ENCODE measurements around the gene SUGT1.
"Not testable (repeated sequence)": the region's sequence is repeated elsewhere in the genome, so short reads cannot be mapped to it uniquely, and the experiment has no call there.

The SUGT1 gene

GRCh38 chr13:52669677-52670076 is 17.0 kb downstream of the SUGT1 start:
- DNase-seq (ENCODE audit: low read depth in 3 of 3), result no peak

- no peak for DNase-seq (ENCODE audit: low read depth in 3 of 3)
Observed at GRCh38 chr13:52670726-52671125, 18.1 kb downstream of the SUGT1 start.

DNA sequence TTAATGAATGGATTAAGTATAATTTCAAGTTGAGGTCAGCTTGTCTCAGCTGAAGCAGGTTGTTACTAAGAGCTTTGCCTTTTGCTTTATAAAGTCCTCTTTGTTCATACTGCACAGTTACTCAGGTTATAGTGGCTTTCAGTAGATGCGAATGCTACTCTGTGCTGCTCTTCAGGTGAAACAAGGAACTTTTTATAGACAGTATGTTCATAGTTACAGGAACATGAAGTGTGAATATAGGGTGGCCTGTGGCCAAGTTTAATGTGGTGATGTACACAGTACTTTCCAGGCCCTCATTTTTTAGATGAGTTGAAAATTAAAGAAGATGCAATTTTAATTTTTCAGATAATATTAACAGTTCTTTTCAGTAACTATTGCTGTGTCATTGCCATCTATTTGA is 20.8 kb downstream of the SUGT1 start:
- no peak for DNase-seq (ENCODE audit: low read depth in 3 of 3)

GRCh38 chr13:52677823-52678222 is 25.2 kb downstream of the SUGT1 start:
- no peak for DNase-seq (ENCODE audit: low read depth in 3 of 3)

DNA sequence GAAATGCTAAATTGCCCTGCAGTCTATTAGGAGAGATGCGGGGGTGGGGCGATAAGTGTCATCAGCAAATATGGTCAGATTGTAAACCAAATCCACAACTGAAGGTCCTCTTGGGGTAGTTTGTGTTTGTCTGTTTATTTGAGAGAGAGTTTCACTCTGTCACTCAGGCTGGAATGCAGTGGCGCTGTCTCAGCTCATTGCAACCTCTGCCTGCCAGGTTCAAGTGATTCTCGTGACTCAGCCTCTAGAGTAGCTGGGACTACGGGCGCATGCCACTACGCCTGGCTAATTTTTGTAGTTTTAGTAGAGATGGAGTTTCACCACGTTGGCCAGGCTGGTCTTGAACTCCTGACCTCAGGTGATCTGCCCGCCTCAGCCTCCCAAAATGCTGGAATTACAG is 33.2 kb downstream of the SUGT1 start:
- not testable (repeated sequence) for DNase-seq (ENCODE audit: low read depth in 3 of 3)

DNA sequence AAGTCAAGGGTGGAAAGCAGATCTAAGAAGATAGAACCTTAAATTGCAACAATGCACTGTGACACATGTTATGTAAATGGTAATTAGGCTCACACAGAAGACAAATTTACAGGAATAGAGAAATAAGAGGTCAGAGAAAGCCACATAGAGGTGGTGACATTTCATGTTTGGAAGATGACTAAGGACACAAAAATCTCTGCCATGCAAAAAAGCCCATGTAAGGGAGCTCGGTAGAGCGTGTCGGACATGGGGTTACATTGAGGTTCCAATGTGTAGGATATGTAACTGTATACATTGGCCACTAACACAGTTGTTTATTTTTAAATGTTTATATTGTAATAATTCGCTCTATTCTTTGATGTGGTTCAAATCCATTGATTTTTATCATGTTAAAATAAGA is 33.7 kb downstream of the SUGT1 start:
- no peak for DNase-seq (ENCODE audit: low read depth in 3 of 3)

DNA sequence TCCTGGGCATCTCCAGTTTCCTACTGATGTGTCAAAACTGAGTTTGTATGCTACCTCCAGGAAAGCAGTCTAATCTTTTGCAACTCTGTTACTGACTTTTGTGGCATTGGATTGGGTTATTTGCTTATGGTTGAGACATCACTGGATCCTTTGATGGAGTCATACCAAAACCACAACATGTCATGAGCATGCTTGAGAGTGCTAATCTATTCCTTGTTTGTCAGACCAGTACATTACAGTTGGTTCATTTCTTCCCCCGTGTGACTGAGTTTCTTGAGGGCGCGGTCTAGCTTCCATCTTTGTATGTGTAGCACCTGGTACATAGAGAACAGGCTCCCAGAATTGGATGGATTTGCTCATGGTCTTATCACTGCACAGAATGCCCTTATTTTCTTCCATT is 43.2 kb downstream of the SUGT1 start:
- DNase-seq (ENCODE audit: low read depth in 3 of 3), result no peak

- DNase-seq (ENCODE audit: low read depth in 3 of 3), result no peak
Observed at GRCh38 chr13:52696566-52696965, 43.9 kb downstream of the SUGT1 start.

DNA sequence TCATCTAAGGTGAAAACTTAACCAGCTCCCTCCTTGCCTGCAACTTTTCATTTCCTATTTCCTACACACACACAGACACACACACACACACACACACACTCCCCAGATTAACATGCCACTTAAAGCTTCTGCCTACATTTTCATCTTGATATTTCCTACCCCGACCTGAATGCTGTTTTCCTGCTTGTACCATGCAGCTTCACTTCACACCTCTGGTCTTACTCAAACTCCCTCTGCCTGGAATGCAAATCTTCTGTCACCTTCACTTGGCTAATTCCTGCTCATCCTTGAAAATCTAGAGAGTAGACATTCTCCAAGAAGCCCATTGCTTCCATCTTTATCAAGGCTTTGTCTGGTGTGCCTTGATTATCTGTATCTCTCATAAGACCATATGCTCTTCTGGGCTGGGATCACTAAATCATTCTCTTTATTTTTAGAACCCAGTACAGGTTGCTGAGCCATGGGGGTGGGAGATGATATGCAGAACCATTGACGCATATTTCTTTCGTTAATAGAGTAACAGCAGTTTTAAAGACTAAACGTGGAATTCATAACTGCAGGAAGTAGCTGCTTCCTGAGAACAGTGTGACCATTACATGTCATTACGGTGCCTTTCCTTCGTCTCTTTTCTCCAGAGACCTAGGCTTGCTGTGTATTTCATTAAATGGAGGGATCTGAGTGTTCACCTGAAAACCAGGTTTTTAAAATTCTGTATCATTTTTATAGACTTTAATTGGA is 49.3 kb downstream of the SUGT1 start:
- no peak for DNase-seq (ENCODE audit: low read depth in 3 of 3)

DNA sequence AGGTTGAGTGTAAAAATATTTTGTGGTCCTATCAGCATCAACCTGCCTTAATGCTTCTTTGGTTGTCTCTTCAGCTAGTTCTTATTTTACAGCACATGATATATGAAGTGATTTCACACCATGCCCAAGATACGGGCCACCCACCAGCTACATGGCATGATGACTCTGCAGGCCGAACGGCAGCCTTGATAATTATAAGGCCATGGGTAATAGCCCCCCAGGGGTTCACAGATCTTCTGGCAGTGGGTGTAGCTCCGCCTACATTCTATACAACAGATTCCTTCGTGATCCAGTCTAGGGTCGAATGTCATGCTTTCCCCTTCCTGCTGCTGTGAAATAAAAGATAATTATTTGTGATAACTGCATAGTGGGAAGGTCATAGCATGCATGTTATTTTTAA is 50.8 kb downstream of the SUGT1 start:
- no peak for DNase-seq (ENCODE audit: low read depth in 3 of 3)

- DNase-seq (ENCODE audit: low read depth in 3 of 3), result no peak
Observed at GRCh38 chr13:52706081-52706480, 53.4 kb downstream of the SUGT1 start.

DNA sequence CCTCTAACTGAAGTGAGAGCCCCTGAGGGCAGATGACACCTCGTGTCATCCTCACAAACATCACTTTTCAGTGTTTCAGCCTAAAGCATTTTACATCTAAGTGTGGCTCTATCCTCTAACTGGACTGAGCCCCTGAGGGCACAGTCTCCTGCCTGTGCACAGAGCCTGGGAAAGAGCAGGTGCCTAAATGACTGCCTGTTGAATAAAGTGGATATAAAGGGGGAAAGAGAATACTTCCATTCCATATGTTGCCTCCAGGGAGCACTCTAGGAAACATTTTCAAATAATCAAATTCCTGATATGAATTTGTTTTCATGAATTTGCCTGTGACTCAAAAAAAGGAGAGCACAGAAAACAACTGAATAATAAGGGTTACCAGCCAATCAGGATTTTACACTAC is 54.7 kb downstream of the SUGT1 start:
- no peak for DNase-seq (ENCODE audit: low read depth in 3 of 3)

GRCh38 chr13:52708266-52708665 is 55.6 kb downstream of the SUGT1 start:
- not testable (repeated sequence) for DNase-seq (ENCODE audit: low read depth in 3 of 3)

DNA sequence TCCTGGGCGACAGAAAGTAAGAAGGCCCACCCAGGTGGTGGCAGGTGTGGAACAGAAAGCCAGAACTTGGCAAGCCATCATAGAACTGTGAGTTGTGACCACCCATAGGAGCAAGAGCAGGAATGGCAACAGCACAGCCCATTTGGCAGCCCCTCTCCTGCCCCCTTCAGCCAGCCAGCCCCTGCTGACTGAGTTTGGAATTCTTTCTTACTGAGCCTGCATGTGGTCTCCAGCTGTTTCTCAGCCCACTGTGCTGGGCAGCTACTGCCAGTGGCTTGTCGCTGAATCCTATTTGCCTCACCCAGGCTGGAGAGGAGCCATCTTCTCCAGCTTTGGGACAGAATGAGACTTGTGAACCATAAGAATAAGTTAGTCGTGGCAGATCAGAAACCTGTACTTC is 58.6 kb downstream of the SUGT1 start:
- DNase-seq (ENCODE audit: low read depth in 3 of 3), result no peak

DNA sequence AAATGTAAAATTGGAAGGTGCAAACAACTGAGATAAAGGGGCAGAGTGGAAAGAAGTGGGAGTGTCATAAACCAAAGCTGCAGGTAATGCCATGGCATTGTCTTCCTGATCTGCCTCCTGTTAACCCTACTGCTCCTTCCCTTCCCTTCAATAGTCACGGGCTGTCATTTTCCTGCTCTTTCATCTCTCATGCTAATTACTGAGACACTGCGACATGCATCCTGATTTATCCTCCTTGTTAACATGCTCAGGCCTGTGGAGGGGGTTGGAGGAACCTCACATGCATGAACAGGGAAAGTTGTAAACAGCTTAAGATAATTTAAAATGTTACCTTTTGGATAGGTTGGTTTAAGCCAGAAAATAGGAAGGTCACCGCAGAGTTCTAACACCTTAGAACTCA is 59.7 kb downstream of the SUGT1 start:
- DNase-seq (ENCODE audit: low read depth in 3 of 3), result no peak

- no peak for DNase-seq (ENCODE audit: low read depth in 3 of 3)
Observed at GRCh38 chr13:52713894-52714293, 61.3 kb downstream of the SUGT1 start.

DNA sequence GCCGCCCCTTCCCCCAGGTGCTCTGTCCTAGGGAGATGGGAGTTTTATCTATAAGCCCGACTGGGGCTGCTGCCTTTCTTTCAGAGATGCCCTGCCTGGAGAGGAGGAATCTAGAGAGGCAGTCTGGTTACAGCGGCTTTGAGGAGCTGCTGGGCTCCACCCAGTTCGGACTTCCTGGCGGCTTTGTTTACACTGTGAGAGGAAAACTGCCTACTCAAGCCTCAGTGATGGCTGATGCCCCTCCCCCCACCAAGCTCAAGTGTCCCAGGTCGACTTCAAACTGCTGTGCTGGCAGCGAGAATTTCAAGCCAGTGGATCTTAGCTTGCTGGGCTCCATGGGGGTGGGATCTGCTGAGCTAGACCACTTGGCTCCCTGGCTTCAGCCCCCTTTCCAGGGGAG is 68.3 kb downstream of the SUGT1 start:
- not testable (repeated sequence) for DNase-seq (ENCODE audit: low read depth in 3 of 3)

DNA sequence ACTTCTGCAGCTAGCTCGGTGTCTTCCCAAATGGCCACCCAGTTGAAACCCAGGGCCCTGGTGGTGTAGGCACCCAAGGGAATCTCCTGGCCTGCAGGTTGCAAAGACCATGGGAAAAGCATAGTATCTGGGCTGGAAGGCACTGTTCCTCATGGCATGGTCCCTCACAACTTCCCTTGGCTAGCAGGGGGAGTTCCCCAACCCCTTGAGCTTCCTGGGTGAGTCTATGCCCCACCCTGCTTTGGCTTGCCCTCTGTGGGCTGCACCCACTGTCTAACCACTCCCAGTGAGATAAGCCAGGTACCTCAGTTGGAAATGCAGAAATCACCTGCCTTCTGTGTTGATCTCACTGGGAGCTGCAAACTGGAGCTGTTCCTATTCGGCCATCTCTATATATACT is 68.7 kb downstream of the SUGT1 start:
- DNase-seq (ENCODE audit: low read depth in 3 of 3), result not testable (repeated sequence)

DNA sequence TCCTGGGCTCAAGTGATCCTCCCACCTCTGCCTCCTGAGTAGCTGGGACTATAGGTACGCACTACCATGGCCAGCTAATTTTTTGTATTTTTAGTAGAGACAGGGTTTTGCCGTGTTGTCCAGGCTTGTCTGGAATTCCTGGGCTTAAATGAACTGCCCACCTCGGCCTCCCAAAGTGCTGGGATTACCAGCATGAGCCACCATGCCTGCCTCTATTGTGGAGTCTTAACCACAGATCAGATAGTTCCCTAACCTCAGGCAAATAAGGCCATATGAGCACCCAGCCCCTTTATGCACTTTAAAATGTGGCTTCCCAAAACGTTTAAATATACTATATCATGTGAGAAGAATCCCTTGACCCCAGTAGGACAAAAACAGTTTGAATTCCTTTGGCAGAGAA is 70.5 kb downstream of the SUGT1 start:
- no peak for DNase-seq (ENCODE audit: low read depth in 3 of 3)

- DNase-seq (ENCODE audit: low read depth in 3 of 3), result no peak
Observed at GRCh38 chr13:52725302-52725701, 72.7 kb downstream of the SUGT1 start.

DNA sequence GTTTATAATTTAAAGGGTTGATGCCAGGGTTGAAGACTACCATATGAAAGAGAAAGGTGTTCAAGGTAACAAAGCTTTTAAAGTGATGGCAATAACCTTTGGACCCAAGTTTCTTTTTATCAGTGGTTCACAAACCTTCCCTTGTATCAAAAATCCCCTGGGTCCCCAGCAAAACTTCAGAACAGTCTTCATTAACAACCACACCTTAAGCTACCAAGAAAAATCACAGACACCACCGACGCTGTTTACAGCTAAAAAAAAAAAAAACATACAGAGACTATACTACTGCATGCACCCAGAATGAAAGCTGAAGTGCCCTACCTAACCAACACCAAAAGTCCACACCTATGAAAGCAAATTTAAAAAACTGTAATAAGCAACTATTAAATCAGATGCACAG is 73.6 kb downstream of the SUGT1 start:
- DNase-seq (ENCODE audit: low read depth in 3 of 3), result no peak

DNA sequence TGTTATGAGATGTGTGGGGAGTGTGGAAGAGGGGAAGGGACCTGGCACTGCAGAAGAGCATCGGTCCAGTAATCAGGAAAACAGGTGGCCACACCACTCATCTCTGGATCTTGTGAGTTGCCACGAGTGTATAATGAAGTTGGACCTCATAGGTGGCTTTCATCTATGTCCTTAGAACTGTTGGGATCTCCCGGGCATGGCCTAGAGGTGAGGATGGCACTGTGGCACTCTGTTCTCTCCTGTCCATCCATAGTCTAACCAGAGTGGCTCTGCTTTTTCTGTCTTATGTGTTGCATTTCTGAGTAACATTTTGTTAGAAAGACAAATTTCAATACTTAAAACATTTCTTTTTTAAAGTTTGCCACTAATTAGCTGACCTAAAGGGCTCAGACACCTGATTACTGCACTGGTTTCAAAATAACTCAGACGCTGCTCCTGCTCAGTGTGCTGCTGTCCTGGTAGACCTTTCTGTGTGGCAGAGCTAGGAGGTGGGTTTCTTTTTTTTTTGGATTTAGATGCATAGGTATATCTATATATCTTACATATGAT is 81.5 kb downstream of the SUGT1 start:
- DNase-seq (ENCODE audit: low read depth in 3 of 3), result no peak

DNA sequence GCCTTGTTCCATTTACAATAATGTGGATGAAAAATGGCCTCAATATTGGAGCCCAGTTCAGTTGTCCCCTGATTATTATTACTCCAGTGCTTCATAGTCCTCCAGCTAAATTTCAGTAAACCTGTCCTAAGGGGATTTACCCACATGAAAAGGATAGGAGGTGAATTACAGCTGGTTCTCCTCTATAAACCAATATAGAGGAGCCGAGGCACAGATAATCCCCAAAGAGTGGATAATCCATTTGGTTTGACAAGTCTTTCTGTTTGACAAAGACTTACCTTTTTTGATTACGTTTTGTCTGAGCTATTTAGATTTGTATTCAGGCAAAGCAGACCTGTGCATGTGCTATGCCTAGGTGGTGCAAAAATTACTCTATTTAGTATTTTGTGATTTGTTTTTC is 84.3 kb downstream of the SUGT1 start:
- DNase-seq (ENCODE audit: low read depth in 3 of 3), result no peak

GRCh38 chr13:52737451-52737850 is 84.8 kb downstream of the SUGT1 start:
- DNase-seq (ENCODE audit: low read depth in 3 of 3), result no peak
